Right forelimb (tissue), 1 donor: Measurements from ENCODE around the gene ATG5.

Experiments used
- DNase-seq: peaks from one replicate; pipeline ENCODE4 v3.0.0-alpha.2; 2018

Gene ATG5

GRCh38 chr6:106149472-106150069, 176.0 kb downstream of the ATG5 start:
- DNase-seq: no peak

- DNase-seq: no peak
Observed at GRCh38 chr6:106147476-106147875, 178.1 kb downstream of the ATG5 start.

- DNase-seq: no peak
Observed at GRCh38 chr6:106146852-106147351, 178.7 kb downstream of the ATG5 start.

DNA sequence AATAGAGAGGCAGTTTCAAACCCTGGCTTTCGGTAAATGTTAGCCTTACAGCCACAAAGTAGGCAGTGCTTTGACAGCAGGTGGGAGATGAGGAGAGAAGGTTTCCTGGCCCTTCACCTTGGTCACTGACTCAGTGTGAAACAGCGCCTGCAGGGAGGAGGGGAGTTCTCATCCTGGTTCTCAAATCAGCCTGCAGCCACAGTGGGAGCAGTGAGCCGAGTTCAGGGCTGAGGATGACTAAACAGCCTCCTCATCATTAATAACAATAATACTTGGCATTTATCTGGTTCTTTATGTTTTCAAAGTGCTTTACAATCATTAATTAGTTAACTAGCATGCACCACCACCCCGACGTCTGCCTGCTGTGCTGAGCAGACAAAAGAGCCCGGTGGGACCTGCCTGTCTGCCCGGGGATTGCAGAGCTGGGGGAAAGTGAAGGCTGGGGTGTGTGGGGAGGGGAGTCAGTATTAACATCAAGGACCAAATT, 179.8 kb downstream of the ATG5 start:
- no peak for DNase-seq

DNA sequence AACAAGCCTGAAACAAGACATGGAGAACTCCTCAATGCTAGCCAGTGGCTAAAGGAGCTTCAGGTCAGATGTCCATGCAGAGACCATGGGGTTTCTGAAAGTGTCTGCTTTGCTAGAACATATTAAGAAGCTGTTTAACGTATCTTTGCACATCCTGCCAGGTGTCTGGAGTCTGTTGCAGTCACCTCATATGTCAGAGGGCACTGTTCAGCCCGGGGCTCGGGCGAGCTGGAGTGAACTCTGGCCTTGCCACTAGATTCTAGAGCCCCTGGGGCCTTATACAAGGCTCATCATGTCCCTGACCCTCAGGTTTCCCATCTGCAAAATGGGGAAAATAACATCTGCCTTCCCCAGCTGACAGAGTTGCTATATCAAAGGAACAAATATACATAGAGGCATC, 180.4 kb downstream of the ATG5 start:
- no peak for DNase-seq

GRCh38 chr6:106143665-106144064, 181.9 kb downstream of the ATG5 start:
- no peak for DNase-seq

DNA sequence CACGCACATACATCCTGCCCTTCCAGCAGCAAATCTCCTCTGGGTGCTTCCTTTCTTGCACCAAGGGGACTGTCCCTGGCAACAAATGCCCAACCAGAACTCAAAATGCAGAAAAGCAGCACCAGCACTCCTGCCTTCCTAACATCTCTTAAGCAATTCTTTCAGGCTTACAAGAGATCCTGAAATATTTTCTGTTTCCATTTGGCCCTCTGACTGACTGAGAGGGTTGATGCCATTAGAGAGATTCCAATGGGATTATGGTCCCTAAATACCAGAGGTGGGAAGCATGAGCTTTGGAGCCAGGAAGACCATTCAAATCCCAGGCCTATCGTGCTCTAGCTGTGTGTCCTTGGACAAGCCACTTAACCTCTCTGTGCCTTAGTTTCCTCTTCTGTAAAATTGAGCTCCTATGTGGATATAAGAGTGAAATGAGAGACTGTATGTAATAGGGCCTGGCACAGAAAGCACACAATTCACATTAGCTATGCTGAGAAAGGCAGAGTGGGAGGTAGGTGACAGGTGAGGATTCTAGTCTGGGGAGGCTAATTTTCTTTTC, 182.6 kb downstream of the ATG5 start:
- no peak for DNase-seq

DNA sequence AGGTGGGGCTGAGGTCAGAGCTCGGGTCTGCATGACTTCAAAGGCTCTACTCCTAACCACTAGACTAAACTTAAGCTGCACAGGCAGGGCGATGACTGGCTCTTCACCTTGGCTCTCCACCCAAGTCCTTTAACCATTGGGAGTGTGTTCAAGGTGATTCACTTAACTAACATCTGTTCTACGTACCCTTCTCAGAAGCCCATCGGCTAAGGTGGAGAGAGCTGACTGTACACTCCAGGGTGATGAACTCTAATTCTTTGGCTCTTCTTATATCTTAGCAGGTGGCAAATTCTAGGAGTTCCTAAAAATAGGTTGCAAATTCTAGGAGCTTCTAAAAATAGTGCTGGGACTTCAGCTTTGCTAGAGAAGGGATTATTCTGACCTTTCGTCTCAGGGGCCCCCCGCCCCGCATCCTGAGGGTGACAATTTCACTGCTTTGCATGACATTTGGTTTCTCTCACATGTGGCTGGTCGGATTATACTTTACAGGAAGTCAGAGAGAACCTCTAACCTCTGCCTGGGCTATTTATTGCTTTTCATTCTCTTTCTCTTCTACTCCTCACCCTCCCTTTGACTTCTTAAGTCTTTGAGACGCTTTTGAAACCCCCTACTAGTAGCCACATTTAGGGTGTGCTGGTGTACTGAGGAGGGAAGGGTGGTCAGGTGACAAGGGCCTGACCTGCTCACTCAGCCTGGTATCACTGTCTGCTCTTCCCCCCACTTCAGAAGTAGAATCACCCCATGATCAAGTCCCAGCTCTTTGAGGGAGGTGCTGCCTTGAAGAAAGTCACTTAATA, 183.9 kb downstream of the ATG5 start:
- no peak for DNase-seq

DNA sequence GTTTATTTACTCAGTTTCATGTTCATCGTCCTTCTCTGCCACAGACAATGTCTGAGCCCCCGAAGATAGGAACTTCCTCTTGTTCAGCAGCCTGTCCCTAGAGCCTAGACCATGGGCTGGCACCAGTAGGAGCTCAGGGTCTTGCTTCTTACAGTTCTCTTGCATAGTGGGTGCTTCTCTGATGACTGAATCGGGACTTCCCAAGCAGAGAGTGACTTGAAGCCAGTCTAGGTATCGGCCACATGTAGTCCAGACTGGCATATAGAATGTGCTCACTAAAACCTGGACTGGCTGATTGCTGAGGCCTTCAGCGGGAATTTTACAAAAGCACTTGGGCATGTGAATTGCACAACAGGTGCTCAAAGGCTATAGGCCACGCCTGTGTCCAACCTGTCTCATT, 187.4 kb downstream of the ATG5 start:
- no peak for DNase-seq

DNA sequence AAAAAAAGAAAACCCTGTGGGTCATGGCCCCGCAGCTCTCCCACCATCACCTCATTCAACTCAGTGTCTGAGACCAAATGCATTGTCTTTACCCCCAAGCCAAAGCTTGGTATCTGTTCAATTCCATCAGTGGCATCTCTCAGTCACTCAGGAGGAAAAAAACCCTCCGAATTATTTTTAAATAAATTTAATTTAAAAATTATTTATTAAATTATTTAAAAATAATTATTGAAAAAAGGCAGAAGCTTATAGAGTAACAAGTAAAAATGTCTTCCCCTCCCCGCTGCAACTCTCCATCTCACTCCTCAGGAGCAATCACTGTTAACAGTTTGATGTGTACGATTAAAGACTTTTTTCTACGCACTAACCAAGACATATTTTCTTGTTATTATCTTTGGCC, 188.7 kb downstream of the ATG5 start:
- no peak for DNase-seq

GRCh38 chr6:106135911-106136571, 189.5 kb downstream of the ATG5 start:
- no peak for DNase-seq

DNA sequence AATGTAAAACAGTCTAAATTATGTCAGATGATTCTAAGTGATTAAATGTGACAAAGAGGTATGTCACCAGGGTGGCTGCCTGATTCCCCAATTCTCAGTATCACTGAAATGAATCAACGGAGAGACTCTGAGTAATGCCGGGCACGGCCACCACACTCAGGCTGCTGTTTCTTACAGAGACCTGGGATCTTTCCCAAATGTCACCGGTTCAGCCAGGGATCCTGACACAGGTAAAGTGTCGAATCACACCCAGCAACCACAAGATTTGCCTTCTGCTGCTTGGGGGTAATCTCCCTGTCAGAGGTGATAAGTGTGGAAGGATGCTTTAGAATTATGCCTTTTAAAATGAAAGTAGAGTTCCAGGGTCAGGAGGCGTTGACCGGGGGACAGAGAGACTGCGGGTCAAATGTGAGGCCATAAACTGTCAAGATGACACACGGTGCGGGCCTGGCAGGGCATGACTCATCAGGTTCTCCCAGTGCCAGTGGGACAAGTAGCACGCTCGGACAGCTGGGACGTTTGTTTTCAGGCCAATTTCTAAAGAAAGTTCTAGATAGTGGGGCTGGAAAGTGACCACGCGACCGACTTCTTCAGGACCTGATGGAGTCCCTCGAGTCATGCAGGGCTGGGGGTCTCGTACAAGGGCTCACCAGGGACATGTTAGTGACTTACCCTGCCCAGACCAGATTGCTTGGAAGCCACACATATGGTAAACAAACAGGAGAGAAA, 190.5 kb downstream of the ATG5 start:
- DNase-seq: no peak
